Measurements from ENCODE around the gene EFEMP2. TPM values are rescaled to one million over a fixed set of nuclear protein-coding genes. Genes with fewer than 3 reads are reported as not detected.
A peak's percentile ranks its signal among the peaks of the same experiment; 100 is the strongest.

Gene EFEMP2
- total and polyA plus RNA-seq, 10 of the 15 experiments (the other 5 are each of a cell fraction or from before 2014, with no cell fraction given) = 0.24 to 13.2 (median 1.3) TPM; not detected in 1

GRCh38 chr11:65915101-65915820, 42.7 kb upstream of the EFEMP2 start:
- peaks cover 36% of the 10 kb centered on the region for H3K4me1 ChIP-seq (ENCODE audit: control insufficient read depth, insufficient read depth, low read length)
- no peak overlapping the region for H3K27ac ChIP-seq (ENCODE audit: control insufficient read depth, insufficient read depth)
- no peaks in the 10 kb centered on the region; a peak in 1 of 4 replicates for H3K36me3 ChIP-seq (ENCODE audit: control insufficient read depth in 2 of 2, insufficient read depth in 2 of 2, low read length in 1 of 2)
- peaks cover 27% of the 10 kb centered on the region for H3K79me2 ChIP-seq (ENCODE audit: control insufficient read depth, insufficient read depth, low read length)
- no peaks in the 10 kb centered on the region for H3K27me3 ChIP-seq (replicated peaks in 1 of 2; ENCODE audit: control insufficient read depth in 2 of 2, insufficient read depth in 2 of 2, low read length in 1 of 2)
- no peak for ATAC-seq
- H3K9ac ChIP-seq (ENCODE audit: control insufficient read depth, insufficient read depth, low read length) = no peak overlapping the region
- no peak for DNase-seq (ENCODE audit: low read depth, low spot score)
- H4K20me1 ChIP-seq (ENCODE audit: control insufficient read depth, insufficient read depth) = no peaks in the 10 kb centered on the region
- RAD21 ChIA-PET (ENCODE audit: unreplicated experiment) = no interaction called here
- 50% methylated on average over 10 of the region's 10 CpGs for WGBS (ENCODE audit: insufficient coverage, insufficient replicate concordance, low lambda C conversion rate, missing lambda C conversion rate)
- intact Hi-C loops (cut with micrococcal nuclease; ENCODE audit: unreplicated experiment) = no loop called here
- H3K4me3 ChIP-seq = no peak overlapping the region
- TF ChIP-seq POLR2A (IDR thresholded peaks at IDR 0.05; ENCODE audit: low read depth, low read length) (peak; percentile 24; the same call in 1 of the 2 replicates), POLR2AphosphoS2 (IDR thresholded peaks at IDR 0.05; ENCODE audit: low read depth, low read length) (peak; percentile 30; the same call in 1 of the 2 replicates), CTCF (IDR thresholded peaks at IDR 0.05 in 2 of 3, conservative IDR thresholded peaks at IDR 0.05 in 1 of 3; ENCODE audit: control insufficient read depth in 2 of 3, extremely low read depth in 1 of 3, insufficient read depth in 1 of 3, low read depth in 3 of 3, low read length in 3 of 3) (no peak), ATF2 (IDR thresholded peaks at IDR 0.05; ENCODE audit: low read length) (no peak), TCF3 (IDR thresholded peaks at IDR 0.05; ENCODE audit: borderline replicate concordance, insufficient read depth, low read depth, low read length) (no peak), MLLT1 (IDR thresholded peaks at IDR 0.05) (no peak), CHD4 (IDR thresholded peaks at IDR 0.05) (no peak), SMAD1 (IDR thresholded peaks at IDR 0.05; ENCODE audit: low read depth, partially characterized antibody) (no peak)
- TF ChIP-seq, protein P1, sequence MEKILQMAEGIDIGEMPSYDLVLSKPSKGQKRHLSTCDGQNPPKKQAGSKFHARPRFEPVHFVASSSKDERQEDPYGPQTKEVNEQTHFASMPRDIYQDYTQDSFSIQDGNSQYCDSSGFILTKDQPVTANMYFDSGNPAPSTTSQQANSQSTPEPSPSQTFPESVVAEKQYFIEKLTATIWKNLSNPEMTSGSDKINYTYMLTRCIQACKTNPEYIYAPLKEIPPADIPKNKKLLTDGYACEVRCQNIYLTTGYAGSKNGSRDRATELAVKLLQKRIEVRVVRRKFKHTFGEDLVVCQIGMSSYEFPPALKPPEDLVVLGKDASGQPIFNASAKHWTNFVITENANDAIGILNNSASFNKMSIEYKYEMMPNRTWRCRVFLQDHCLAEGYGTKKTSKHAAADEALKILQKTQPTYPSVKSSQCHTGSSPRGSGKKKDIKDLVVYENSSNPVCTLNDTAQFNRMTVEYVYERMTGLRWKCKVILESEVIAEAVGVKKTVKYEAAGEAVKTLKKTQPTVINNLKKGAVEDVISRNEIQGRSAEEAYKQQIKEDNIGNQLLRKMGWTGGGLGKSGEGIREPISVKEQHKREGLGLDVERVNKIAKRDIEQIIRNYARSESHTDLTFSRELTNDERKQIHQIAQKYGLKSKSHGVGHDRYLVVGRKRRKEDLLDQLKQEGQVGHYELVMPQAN (conservative IDR thresholded peaks at IDR 0.05) = no peak
- TF ChIP-seq, protein P2, sequence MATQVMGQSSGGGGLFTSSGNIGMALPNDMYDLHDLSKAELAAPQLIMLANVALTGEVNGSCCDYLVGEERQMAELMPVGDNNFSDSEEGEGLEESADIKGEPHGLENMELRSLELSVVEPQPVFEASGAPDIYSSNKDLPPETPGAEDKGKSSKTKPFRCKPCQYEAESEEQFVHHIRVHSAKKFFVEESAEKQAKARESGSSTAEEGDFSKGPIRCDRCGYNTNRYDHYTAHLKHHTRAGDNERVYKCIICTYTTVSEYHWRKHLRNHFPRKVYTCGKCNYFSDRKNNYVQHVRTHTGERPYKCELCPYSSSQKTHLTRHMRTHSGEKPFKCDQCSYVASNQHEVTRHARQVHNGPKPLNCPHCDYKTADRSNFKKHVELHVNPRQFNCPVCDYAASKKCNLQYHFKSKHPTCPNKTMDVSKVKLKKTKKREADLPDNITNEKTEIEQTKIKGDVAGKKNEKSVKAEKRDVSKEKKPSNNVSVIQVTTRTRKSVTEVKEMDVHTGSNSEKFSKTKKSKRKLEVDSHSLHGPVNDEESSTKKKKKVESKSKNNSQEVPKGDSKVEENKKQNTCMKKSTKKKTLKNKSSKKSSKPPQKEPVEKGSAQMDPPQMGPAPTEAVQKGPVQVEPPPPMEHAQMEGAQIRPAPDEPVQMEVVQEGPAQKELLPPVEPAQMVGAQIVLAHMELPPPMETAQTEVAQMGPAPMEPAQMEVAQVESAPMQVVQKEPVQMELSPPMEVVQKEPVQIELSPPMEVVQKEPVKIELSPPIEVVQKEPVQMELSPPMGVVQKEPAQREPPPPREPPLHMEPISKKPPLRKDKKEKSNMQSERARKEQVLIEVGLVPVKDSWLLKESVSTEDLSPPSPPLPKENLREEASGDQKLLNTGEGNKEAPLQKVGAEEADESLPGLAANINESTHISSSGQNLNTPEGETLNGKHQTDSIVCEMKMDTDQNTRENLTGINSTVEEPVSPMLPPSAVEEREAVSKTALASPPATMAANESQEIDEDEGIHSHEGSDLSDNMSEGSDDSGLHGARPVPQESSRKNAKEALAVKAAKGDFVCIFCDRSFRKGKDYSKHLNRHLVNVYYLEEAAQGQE (IDR thresholded peaks at IDR 0.05; ENCODE audit: low read depth, low read length) = no peak
- FAIRE-seq = no peak
- in situ Hi-C loops (cut with MboI) = no loop called here
- no peak overlapping the region for H3K4me2 ChIP-seq (ENCODE audit: control insufficient read depth, insufficient read depth)
- POLR2A ChIA-PET = interaction anchor here (1.1 to 2.3 kb wide), 2 partner anchors 25 to 56 kb away, joined by 3 to 7 read pairs; partner anchors contain the start of genes CCDC85B and MUS81
- SMC1A ChIA-PET (ENCODE audit: uncharacterized antibody, unreplicated experiment) = no interaction called here
- CTCF ChIA-PET = interaction anchor here (1.1 to 1.9 kb wide), 2 partner anchors 25 to 26 kb away, joined by 3 to 5 read pairs; partner anchors contain the start of gene CCDC85B
- H3K9me3 ChIP-seq (replicated peaks; ENCODE audit: control insufficient read depth, insufficient read depth, low read length) = no peaks in the 10 kb centered on the region
- H2AFZ ChIP-seq (ENCODE audit: control insufficient read depth, low read depth, low read length) = no peak overlapping the region
- BruUV-seq (replicated peaks) = no TSS peak

Measured in GM12878 (cell line).